Endothelial cell of umbilical vein (primary cell): Measurements from ENCODE around the gene DIP2C. TPM values are rescaled to one million over a fixed set of nuclear protein-coding genes. Genes with fewer than 3 reads are reported as not detected.

Experiments
- BruUV-seq: library from RNA; stranded (reverse); fragments of 400-500 nt; replicated peaks from 2 replicates; lab custom pipeline; 2021; lab: Mats Ljungman, UMichigan
- CTCF ChIA-PET: fragments of 300-600, 350-600 bp; sonication (Branson Sonifier 250); formaldehyde crosslinking; loops from one replicate; lab custom pipeline; 2021; ENCODE audit warnings: antibody characterized with exemption, inconsistent platforms; lab: Charles Lee
- POLR2A ChIA-PET: fragments of 300-600, 350-600 bp; sonication (Branson Sonifier 250); formaldehyde crosslinking; loops from one replicate; lab custom pipeline; 2021; ENCODE audit warnings: antibody characterized with exemption, inconsistent platforms; lab: Charles Lee
- DNase-seq: peaks from one replicate; pipeline ENCODE4 v3.0.0-alpha.2; 2011; ENCODE audit warnings: low read depth, low spot score
- FAIRE-seq: peaks from 2 replicates; lab custom pipeline; 2011; peaks lifted over from hg19 to GRCh38; lab: Jason Lieb, UNC
- H2AFZ ChIP-seq: 2 replicates; pipeline ENCODE4 v1.6.0; 2012; ENCODE audit warnings: low read depth, low read length, control low read depth, inconsistent platforms
- H3K27ac ChIP-seq: 2 replicates; pipeline ENCODE4 v1.5.1; 2011; ENCODE audit warnings: low read depth, mild to moderate bottlenecking, control low read depth, low read length, moderate library complexity; ENCODE audit not compliant: insufficient read depth
- H3K27me3 ChIP-seq, 2 experiments: 2 replicates each; pipeline versions ENCODE4 v1.6.0 to v1.6.1; 2011; ENCODE audit warnings: low read length in 2 of 2, mixed read lengths in 1 of 2; ENCODE audit not compliant: control insufficient read depth in 2 of 2, insufficient read depth in 2 of 2
- H3K36me3 ChIP-seq, 2 experiments: 2 replicates in 1 of 2; 3 replicates in 1 of 2; pipeline ENCODE4 v1.5.1; 2011; ENCODE audit warnings: low read length in 2 of 2, mild to moderate bottlenecking in 1 of 2, moderate library complexity in 1 of 2; ENCODE audit not compliant: control insufficient read depth in 2 of 2, insufficient read depth in 2 of 2; ENCODE audit errors: extremely low read depth in 1 of 2
- H3K4me1 ChIP-seq: 3 replicates; pipeline ENCODE4 v1.5.1; 2011; ENCODE audit warnings: mild to moderate bottlenecking, low read length; ENCODE audit not compliant: control insufficient read depth, insufficient read depth; ENCODE audit errors: extremely low read depth
- H3K4me2 ChIP-seq: 2 replicates; pipeline ENCODE4 v1.6.1; 2011; ENCODE audit warnings: low read length, control low read depth, mixed read lengths; ENCODE audit not compliant: insufficient read depth
- H3K4me3 ChIP-seq, 3 experiments: fragments of 200-600 bp in 1 of 3; sonication (generic), shearing (Covaris generic) in 1 of 3; replicated peaks in 1 of 3; 2 replicates each; pipeline ENCODE4 v1.5.1; 2011 to 2016; ENCODE audit warnings: control low read depth in 3 of 3, low read length in 3 of 3, mild to moderate bottlenecking in 2 of 3, inconsistent platforms in 1 of 3, low read depth in 1 of 3, moderate library complexity in 1 of 3; ENCODE audit not compliant: insufficient read depth in 1 of 3
- H3K79me2 ChIP-seq: 2 replicates; pipeline ENCODE4 v1.6.0; 2012; ENCODE audit warnings: low read length, inconsistent platforms; ENCODE audit not compliant: control insufficient read depth, insufficient read depth
- H3K9ac ChIP-seq: replicated peaks from 2 replicates; pipeline ENCODE3; 2011; ENCODE audit warnings: low read length, control low read depth; ENCODE audit not compliant: insufficient read depth; ENCODE audit errors: extremely low read depth
- H3K9me1 ChIP-seq: replicated peaks from 3 replicates; pipeline ENCODE4 v1.6.0; 2011; ENCODE audit warnings: mild to moderate bottlenecking, low read length; ENCODE audit not compliant: control insufficient read depth, insufficient read depth; ENCODE audit errors: extremely low read depth
- H3K9me3 ChIP-seq: replicated peaks from 2 replicates; pipeline ENCODE4 v1.5.1; 2012; ENCODE audit warnings: low read length, inconsistent platforms; ENCODE audit not compliant: control insufficient read depth, insufficient read depth
- H4K20me1 ChIP-seq: replicated peaks from 2 replicates; pipeline ENCODE3; 2011; ENCODE audit warnings: mild to moderate bottlenecking, low read length; ENCODE audit not compliant: control insufficient read depth, insufficient read depth; ENCODE audit errors: extremely low read depth
- EZH2 ChIP-seq: IDR thresholded peaks from 2 replicates; pipeline ENCODE4 v1.6.1; 2012; ENCODE audit warnings: borderline replicate concordance, low read depth, mild to moderate bottlenecking, moderate library complexity, low read length, inconsistent platforms; ENCODE audit not compliant: severe bottlenecking
- FOS ChIP-seq: IDR thresholded peaks from 2 replicates; pipeline ENCODE4 v1.6.1; 2011; ENCODE audit warnings: mild to moderate bottlenecking, low read length, moderate library complexity, borderline replicate concordance; ENCODE audit not compliant: insufficient read depth
- GATA2 ChIP-seq: IDR thresholded peaks from 2 replicates; pipeline ENCODE4 v1.7.0; 2011; ENCODE audit warnings: low read depth, mild to moderate bottlenecking, moderate library complexity, mixed read lengths, low read length; ENCODE audit not compliant: insufficient read length, insufficient read depth
- JUN ChIP-seq: IDR thresholded peaks from 2 replicates; pipeline ENCODE4 v1.6.1; 2011; ENCODE audit warnings: borderline replicate concordance, low read depth; ENCODE audit not compliant: insufficient read length, insufficient read depth
- MYC ChIP-seq: IDR thresholded peaks from one replicate; pipeline ENCODE4 v1.6.1; 2011; ENCODE audit warnings: mild to moderate bottlenecking, low read depth, low read length
- POLR2A ChIP-seq: IDR thresholded peaks from 2 replicates; pipeline ENCODE4 v1.6.1; 2012; ENCODE audit warnings: low read depth, mild to moderate bottlenecking, control low read depth, low read length
- POLR2AphosphoS5 ChIP-seq: IDR thresholded peaks from 2 replicates; pipeline ENCODE4 v1.6.1; 2012; ENCODE audit warnings: low read depth, mild to moderate bottlenecking, control low read depth, low read length, moderate library complexity; ENCODE audit not compliant: insufficient read depth
- dilution Hi-C: fragments of 300-500 bp; cut with MboI; formaldehyde crosslinking; loops from one replicate; pipeline ENCODE4 v1.15.0; 2019; ENCODE audit warnings: low sequenced_read_pairs; ENCODE audit not compliant: extremely low pct_ligation_motif_present
- intact Hi-C: fragments of 100-400 bp; cut with micrococcal nuclease; formaldehyde crosslinking; loops from one replicate; pipeline ENCODE4 v1.10.0; 2022
- polyA plus RNA-seq, 4 experiments: library from polyadenylated mRNA; depleted of rRNA in 3 of 4; stranded (reverse) in 3 of 4; unstranded in 1 of 4; fragments of >200 nt; gene quantifications; 2 replicates each; pipeline versions ENCODE4 v1.2.1 to v1.2.3, GENCODE V29; 2011 to 2012; ENCODE audit warnings: missing spikeins in 1 of 4
- total RNA-seq: library from RNA; stranded (reverse); gene quantifications from 2 replicates; pipeline ENCODE4 v1.2.3, GENCODE V29; 2021
- TF ChIP-seq, protein P1 (sequence below), 2 donors: IDR thresholded peaks; 1 replicate in 1 of 2; 2 replicates in 1 of 2; pipeline ENCODE4 v1.5.1; 2011; ENCODE audit warnings: low read length in 2 of 2, mild to moderate bottlenecking in 2 of 2, moderate library complexity in 2 of 2, control low read depth in 1 of 2, inconsistent platforms in 1 of 2, low read depth in 1 of 2; ENCODE audit not compliant: insufficient read depth in 1 of 2; ENCODE audit errors: extremely low read depth in 1 of 2
- TF ChIP-seq, protein P2 (sequence below): IDR thresholded peaks from 2 replicates; pipeline ENCODE4 v1.6.1; 2011; ENCODE audit not compliant: insufficient read depth, insufficient read length

The DIP2C gene
- total and polyA plus RNA-seq, 2 donors (not counting 3 experiments of a cell fraction or from before 2014, with no cell fraction given): 3.6 to 10.7 TPM

DNA sequence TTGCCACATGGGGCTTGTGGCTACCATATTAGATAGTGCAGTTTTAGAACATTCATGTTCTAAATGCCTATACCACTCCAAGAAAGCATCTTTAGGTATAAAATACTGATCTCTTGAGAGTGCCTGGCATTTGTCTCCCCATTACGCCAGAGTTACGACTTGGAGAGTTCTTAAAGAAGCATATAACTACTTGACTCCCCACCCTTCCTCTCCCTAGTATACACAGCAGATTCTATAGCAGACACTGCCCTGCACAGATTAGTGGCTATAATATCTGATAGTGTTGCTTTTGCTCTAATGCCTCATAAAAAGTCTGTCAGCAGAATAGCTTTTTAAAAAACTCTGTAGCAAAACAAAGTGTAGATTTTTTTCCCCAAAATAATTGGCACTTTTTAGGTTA is 463.4 kb downstream of the DIP2C start:
- CTCF ChIA-PET: no interaction called here
- no peak for FAIRE-seq

More for the DNA sequence above, 463.4 kb downstream of the DIP2C start:
- Histone ChIP-seq H3K9ac (no peak overlapping the region), H3K4me3 (no peak overlapping the region), H3K27ac (no peak overlapping the region), H3K4me1 (no peaks in the 10 kb centered on the region), H3K36me3 (no peaks in the 10 kb centered on the region), H3K27me3 (no peaks in the 10 kb centered on the region), H3K79me2 (no peaks in the 10 kb centered on the region), H2AFZ (no peak overlapping the region), H3K9me3 (no peaks in the 10 kb centered on the region), H3K4me2 (no peak overlapping the region), H4K20me1 (no peaks in the 10 kb centered on the region), H3K9me1 (no peaks in the 10 kb centered on the region)
- TF ChIP-seq MYC: no peak
- TF ChIP-seq POLR2A: no peak
- TF ChIP-seq JUN: no peak
- TF ChIP-seq, protein P1, sequence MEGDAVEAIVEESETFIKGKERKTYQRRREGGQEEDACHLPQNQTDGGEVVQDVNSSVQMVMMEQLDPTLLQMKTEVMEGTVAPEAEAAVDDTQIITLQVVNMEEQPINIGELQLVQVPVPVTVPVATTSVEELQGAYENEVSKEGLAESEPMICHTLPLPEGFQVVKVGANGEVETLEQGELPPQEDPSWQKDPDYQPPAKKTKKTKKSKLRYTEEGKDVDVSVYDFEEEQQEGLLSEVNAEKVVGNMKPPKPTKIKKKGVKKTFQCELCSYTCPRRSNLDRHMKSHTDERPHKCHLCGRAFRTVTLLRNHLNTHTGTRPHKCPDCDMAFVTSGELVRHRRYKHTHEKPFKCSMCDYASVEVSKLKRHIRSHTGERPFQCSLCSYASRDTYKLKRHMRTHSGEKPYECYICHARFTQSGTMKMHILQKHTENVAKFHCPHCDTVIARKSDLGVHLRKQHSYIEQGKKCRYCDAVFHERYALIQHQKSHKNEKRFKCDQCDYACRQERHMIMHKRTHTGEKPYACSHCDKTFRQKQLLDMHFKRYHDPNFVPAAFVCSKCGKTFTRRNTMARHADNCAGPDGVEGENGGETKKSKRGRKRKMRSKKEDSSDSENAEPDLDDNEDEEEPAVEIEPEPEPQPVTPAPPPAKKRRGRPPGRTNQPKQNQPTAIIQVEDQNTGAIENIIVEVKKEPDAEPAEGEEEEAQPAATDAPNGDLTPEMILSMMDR (IDR thresholded peaks at IDR 0.05; ENCODE audit: extremely low read depth in 1 of 2, insufficient read depth in 1 of 2, low read depth in 1 of 2, low read length in 2 of 2): no peak
- no peak for TF ChIP-seq FOS
- TF ChIP-seq POLR2AphosphoS5: no peak
- TF ChIP-seq GATA2: no peak
- no peak for TF ChIP-seq EZH2
- TF ChIP-seq, protein P2, sequence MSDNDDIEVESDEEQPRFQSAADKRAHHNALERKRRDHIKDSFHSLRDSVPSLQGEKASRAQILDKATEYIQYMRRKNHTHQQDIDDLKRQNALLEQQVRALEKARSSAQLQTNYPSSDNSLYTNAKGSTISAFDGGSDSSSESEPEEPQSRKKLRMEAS: no peak
- intact Hi-C loops (no loop called here), dilution Hi-C loops (no loop called here)
- no peak for DNase-seq
- POLR2A ChIA-PET: no interaction called here
- no TSS peak for BruUV-seq
